H1 (cell line): ENCODE data around the gene SMC3. TPM values are rescaled to one million over a fixed set of nuclear protein-coding genes. Genes with fewer than 3 reads are reported as not detected.

Source experiments
- CHD7 ChIP-seq: fragments of 300-600 bp; sonication (generic); IDR thresholded peaks from 2 replicates; pipeline ENCODE4 v1.7.1; 2012; ENCODE audit warnings: low read length, moderate library complexity, mild to moderate bottlenecking, inconsistent platforms; ENCODE audit not compliant: insufficient replicate concordance
- SUZ12 ChIP-seq: fragments of 200-600 bp; sonication (generic); IDR thresholded peaks from 2 replicates; pipeline ENCODE4 v1.6.1; 2012; ENCODE audit warnings: mild to moderate bottlenecking, inconsistent platforms, low read length, moderate library complexity, mixed read lengths
- polyA plus RNA-seq, 7 experiments: library from polyadenylated mRNA; depleted of rRNA in 3 of 7; stranded (reverse) in 5 of 7; unstranded in 2 of 7; fragments of >200 nt in 5 of 7; fragments of 200-250 nt in 2 of 7; gene quantifications; 1 replicate in 5 of 7; 2 replicates in 1 of 7; 4 replicates in 1 of 7; pipeline versions ENCODE4 v1.2.1 to v1.2.3, GENCODE V29; 2011 to 2013; ENCODE audit warnings: missing spikeins in 2 of 7, mixed read lengths in 2 of 7
- total RNA-seq: library from RNA; stranded (reverse); fragmentation: NEBNext Ultra II Directional; extraction: Animal tissue kit (Norgen Biotek cat#: 25700); gene quantifications from 2 replicates; pipeline ENCODE4 v1.2.1, GENCODE V29; 2021

SMC3 gene
- total and polyA plus RNA-seq, 2 of the 8 experiments (the other 6 are each of a cell fraction or from before 2014, with no cell fraction given) = 12.7 to 93.4 TPM

- TF ChIP-seq CHD7 (no peak), SUZ12 (peak; percentile 62; the same call in 1 of the 2 replicates)
Observed at GRCh38 chr10:110644598-110645462, 77.3 kb downstream of the SMC3 start (continued).
